ENCODE measurements around the gene SLC9A8.

SLC9A8 gene

DNA sequence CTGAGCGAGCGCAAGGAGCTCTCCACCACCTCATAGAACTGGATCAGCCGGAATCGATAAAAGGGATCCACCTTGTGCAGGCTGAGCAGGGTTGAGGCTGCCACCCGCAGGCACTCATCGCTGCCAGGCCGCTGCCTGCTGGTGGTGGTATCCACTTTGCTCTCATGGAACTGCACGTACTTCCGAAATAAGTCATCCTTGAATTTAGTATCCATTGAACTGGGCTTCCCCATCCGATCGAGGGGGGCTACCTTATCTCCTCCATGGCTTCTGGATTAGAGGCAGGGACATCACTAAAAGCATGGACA is 95.6 kb downstream of the SLC9A8 start:
- Histone ChIP-seq H3K27me3 (ENCODE audit: low read length) (no peaks in the 10 kb centered on the region), H3K9me3 (ENCODE audit: insufficient read depth, low read length) (no peaks in the 10 kb centered on the region), H3K9me2 (replicated peaks; ENCODE audit: insufficient read depth, low read length) (no peaks in the 10 kb centered on the region), H3F3A (ENCODE audit: insufficient read depth) (no peaks in the 10 kb centered on the region), H3K36me3 (ENCODE audit: low read length) (no peaks in the 10 kb centered on the region), H3K9ac (ENCODE audit: low read length) (no peak overlapping the region), H3K4me3 (ENCODE audit: insufficient read depth, low read length, poor library complexity, severe bottlenecking) (no peak overlapping the region), H3K27ac (ENCODE audit: low read depth, low read length) (no peak overlapping the region), H4K20me1 (ENCODE audit: low read depth, low read length) (no peaks in the 10 kb centered on the region), H3K79me2 (ENCODE audit: insufficient read depth, low read length) (peaks cover 20% of the 10 kb centered on the region), H2AFZ (ENCODE audit: low read depth, low read length, severe bottlenecking) (no peak overlapping the region), H3K4me2 (ENCODE audit: low read depth, low read length, poor library complexity, severe bottlenecking) (no peak overlapping the region)
- TF ChIP-seq EZH2phosphoT487 (conservative IDR thresholded peaks at IDR 0.05; ENCODE audit: low read length) = no peak
- TF ChIP-seq, protein P1, sequence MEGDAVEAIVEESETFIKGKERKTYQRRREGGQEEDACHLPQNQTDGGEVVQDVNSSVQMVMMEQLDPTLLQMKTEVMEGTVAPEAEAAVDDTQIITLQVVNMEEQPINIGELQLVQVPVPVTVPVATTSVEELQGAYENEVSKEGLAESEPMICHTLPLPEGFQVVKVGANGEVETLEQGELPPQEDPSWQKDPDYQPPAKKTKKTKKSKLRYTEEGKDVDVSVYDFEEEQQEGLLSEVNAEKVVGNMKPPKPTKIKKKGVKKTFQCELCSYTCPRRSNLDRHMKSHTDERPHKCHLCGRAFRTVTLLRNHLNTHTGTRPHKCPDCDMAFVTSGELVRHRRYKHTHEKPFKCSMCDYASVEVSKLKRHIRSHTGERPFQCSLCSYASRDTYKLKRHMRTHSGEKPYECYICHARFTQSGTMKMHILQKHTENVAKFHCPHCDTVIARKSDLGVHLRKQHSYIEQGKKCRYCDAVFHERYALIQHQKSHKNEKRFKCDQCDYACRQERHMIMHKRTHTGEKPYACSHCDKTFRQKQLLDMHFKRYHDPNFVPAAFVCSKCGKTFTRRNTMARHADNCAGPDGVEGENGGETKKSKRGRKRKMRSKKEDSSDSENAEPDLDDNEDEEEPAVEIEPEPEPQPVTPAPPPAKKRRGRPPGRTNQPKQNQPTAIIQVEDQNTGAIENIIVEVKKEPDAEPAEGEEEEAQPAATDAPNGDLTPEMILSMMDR (IDR thresholded peaks at IDR 0.05; ENCODE audit: insufficient read depth, low read length, poor library complexity, severe bottlenecking) = no peak

DNA sequence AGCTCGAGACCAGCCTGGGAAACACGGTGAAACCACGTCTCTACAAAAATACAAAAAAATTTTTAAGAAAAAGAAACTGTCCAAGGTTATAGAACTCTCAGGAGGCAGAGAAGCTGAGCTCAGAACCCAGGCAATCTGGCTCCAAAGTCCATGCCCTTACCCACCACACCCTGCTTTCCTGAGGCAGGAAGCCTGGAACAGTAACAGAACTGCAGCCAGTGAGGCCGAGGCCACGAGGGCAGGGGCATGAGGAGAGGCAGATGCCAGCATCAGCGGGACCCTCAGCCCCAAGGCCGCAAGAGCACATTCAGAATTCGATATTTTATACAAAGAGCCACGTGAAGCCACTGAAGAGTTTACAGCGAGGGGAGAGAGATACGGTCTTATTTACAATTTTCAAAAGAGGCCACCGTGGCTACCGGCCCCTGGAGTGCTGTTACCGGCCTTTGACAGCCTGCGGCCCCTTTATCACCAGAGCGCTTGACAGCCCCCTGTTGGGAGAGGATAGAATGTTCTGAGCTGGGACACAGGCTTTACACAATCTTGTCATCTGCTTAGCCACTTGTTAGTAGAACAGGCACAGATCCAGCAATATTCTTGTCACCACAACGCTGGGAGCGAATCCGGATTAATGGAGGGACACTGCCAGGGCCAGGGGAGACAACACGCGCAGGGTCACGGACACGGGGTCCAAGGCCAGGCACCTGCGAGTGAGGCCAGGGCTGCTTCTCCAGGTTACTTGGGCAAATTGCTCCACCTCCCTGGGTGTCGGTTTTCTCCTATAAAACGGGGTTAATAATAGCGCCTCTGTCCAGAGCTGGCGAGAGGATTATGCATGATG is 97.1 kb downstream of the SLC9A8 start:
- Histone ChIP-seq H3K4me2 (ENCODE audit: low read depth, low read length, poor library complexity, severe bottlenecking) (no peak overlapping the region), H3F3A (ENCODE audit: insufficient read depth) (no peaks in the 10 kb centered on the region), H3K27me3 (ENCODE audit: low read length) (no peaks in the 10 kb centered on the region), H3K36me3 (ENCODE audit: low read length) (no peaks in the 10 kb centered on the region), H3K79me2 (ENCODE audit: insufficient read depth, low read length) (peaks cover 36% of the 10 kb centered on the region), H3K9ac (ENCODE audit: low read length) (no peak overlapping the region), H3K9me3 (ENCODE audit: insufficient read depth, low read length) (no peaks in the 10 kb centered on the region), H3K27ac (ENCODE audit: low read depth, low read length) (no peak overlapping the region), H2AFZ (ENCODE audit: low read depth, low read length, severe bottlenecking) (no peak overlapping the region), H3K9me2 (replicated peaks; ENCODE audit: insufficient read depth, low read length) (no peaks in the 10 kb centered on the region), H3K4me3 (ENCODE audit: insufficient read depth, low read length, poor library complexity, severe bottlenecking) (no peak overlapping the region), H4K20me1 (ENCODE audit: low read depth, low read length) (no peaks in the 10 kb centered on the region)
- TF ChIP-seq, protein P1 (IDR thresholded peaks at IDR 0.05; ENCODE audit: insufficient read depth, low read length, poor library complexity, severe bottlenecking) = no peak
- TF ChIP-seq EZH2phosphoT487 (conservative IDR thresholded peaks at IDR 0.05; ENCODE audit: low read length) = no peak

DNA sequence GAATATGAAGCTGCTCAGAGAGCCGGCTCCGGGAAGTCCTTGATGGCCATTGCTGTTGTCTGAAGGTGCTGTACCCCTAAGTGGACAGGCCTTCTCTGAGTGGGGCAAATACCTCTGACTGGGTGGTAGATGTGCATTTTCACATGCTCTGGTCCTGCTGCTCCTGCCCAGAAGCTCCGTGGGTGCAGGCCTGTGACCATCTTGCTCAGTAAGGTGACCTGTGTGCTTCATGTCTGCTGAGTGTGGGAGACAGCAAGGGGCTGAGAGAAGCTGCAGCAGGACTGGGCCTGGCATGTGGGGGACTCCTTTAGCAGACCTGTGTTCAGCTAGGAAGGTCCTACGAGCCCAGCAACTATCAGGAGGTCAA is 97.7 kb downstream of the SLC9A8 start:
- H3K27me3 ChIP-seq (ENCODE audit: low read length) = no peaks in the 10 kb centered on the region
- H3K4me2 ChIP-seq (ENCODE audit: low read depth, low read length, poor library complexity, severe bottlenecking) = no peak overlapping the region
- no peak overlapping the region for H3K4me3 ChIP-seq (ENCODE audit: insufficient read depth, low read length, poor library complexity, severe bottlenecking)
- H3F3A ChIP-seq (ENCODE audit: insufficient read depth) = no peaks in the 10 kb centered on the region
- no peaks in the 10 kb centered on the region for H3K9me3 ChIP-seq (ENCODE audit: insufficient read depth, low read length)
- H4K20me1 ChIP-seq (ENCODE audit: low read depth, low read length) = no peaks in the 10 kb centered on the region
- H3K27ac ChIP-seq (ENCODE audit: low read depth, low read length) = no peak overlapping the region
- H3K36me3 ChIP-seq (ENCODE audit: low read length) = no peaks in the 10 kb centered on the region
- H2AFZ ChIP-seq (ENCODE audit: low read depth, low read length, severe bottlenecking) = no peak overlapping the region
- H3K79me2 ChIP-seq (ENCODE audit: insufficient read depth, low read length) = peaks cover 42% of the 10 kb centered on the region
- H3K9ac ChIP-seq (ENCODE audit: low read length) = no peak overlapping the region
- TF ChIP-seq EZH2phosphoT487 (conservative IDR thresholded peaks at IDR 0.05; ENCODE audit: low read length) = no peak
- no peaks in the 10 kb centered on the region for H3K9me2 ChIP-seq (replicated peaks; ENCODE audit: insufficient read depth, low read length)

DNA sequence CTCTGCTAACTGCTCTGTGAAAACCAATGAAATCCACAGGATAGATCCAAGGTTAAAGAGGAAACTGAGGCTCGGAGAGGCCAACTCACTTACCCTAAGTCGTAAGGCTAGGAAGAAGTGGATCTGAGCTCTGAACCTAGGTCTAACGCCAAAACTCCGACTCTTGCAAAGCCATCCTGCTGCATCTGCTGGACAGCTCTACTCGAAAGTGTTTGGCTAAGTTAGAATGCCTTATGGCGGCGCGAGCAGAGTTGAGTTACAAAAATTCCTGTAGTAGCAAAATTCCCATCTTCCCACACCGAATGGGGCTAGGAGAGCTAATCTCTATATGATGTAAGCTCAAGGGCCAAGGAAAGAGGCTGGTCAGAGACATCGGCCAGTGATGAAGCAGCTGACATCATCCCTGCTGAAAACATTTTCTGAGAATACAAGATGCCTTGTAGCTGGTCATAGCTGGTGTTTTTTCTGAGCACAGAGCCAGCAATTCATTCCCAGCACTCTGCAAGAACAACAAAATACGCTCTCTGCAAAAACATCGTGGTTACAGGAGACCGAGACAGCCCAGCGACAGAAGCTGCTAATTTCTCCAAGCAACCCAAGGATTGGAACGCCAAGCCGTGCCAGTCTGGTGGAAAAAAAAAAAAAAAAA is 100.9 kb downstream of the SLC9A8 start:
- peaks cover 42% of the 10 kb centered on the region for H3K79me2 ChIP-seq (ENCODE audit: insufficient read depth, low read length)
- no peaks in the 10 kb centered on the region for H3F3A ChIP-seq (ENCODE audit: insufficient read depth)
- TF ChIP-seq, protein P1 (IDR thresholded peaks at IDR 0.05; ENCODE audit: insufficient read depth, low read length, poor library complexity, severe bottlenecking) = no peak
- no peak for TF ChIP-seq EZH2phosphoT487 (conservative IDR thresholded peaks at IDR 0.05; ENCODE audit: low read length)
- no peak overlapping the region; the same call in 1 of the 2 replicates for H3K9ac ChIP-seq (ENCODE audit: low read length)
- H3K4me2 ChIP-seq (ENCODE audit: low read depth, low read length, poor library complexity, severe bottlenecking) = peak overlapping the region; percentile 73
- H3K27ac ChIP-seq (ENCODE audit: low read depth, low read length) = no peak overlapping the region
- no peaks in the 10 kb centered on the region for H3K9me2 ChIP-seq (replicated peaks; ENCODE audit: insufficient read depth, low read length)
- no peak overlapping the region for H3K4me3 ChIP-seq (ENCODE audit: insufficient read depth, low read length, poor library complexity, severe bottlenecking)
- no peaks in the 10 kb centered on the region for H3K9me3 ChIP-seq (ENCODE audit: insufficient read depth, low read length)
- no peaks in the 10 kb centered on the region for H3K27me3 ChIP-seq (ENCODE audit: low read length)
- H3K36me3 ChIP-seq (ENCODE audit: low read length) = no peaks in the 10 kb centered on the region
- H2AFZ ChIP-seq (ENCODE audit: low read depth, low read length, severe bottlenecking) = no peak overlapping the region
- no peaks in the 10 kb centered on the region for H4K20me1 ChIP-seq (ENCODE audit: low read depth, low read length)
